ENCODE results near the gene ADO.
"Not testable (repeated sequence)": the region's sequence is repeated elsewhere in the genome, so short reads cannot be mapped to it uniquely, and the experiment has no call there.

The ADO gene

DNA sequence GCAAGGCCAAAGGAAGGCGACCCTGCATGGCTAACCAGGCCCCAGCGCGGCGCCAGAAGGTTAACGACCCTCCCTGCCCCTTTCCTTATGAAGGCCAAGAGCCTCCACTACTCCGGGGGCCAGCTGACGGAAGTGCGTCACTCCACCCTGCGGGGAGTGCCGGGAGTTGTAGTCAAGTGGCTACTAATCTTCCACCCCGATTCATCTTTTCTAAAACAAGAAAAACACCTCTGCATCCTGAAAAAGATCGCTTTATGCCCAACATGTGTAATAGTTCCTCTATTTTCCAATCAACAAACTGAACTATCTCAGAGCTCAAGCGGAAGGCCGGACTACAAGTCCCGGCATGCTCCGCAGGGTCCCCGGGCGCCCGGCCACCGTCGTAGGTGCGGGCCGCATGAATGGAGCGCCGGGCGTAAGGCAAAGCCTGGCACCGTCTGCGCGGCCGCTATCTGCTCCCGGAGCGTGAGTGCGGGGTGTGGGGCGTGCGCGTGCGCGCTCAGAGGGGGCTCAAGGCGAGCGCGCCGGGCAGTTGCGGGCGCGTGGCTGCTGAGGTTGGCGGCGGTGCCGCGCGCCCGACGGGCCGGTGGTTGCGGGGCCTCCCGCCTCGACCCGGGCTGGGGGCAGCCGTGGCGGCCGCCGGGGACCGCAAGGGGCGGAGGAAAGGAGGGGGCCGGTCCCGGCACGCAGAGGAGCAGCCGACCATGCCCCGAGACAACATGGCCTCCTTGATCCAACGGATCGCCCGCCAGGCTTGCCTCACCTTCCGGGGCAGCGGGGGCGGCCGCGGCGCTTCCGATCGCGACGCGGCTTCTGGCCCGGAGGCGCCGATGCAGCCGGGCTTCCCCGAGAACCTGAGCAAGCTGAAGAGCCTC lies at the start of gene ADO:
Gene ADO (plus strand): TSS at position 365 of the 875 bp plus-strand sequence. CDS start 340 bp downstream, at position 705.
- DNase-seq = peak; percentile 67

DNA sequence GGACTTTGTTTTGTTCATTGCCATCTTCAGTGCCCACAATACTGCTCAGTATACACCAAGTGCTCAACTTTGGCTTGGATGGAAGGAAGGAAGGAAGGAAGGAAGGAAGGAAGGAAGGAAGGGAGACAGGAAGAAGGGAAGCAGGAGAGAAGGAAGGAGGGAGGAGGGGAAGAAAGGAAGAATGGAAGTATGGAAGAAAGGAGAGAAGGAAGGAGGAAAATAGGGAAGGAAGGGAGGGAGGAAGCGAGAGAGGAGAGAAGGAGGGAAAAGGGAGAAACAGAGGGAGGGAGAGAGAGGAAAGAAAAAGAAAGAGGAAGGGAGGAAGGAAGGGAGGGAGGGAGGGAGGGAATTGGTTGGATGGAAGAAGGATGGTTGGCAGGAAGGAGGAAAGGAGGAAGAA lies 49.6 kb upstream of the ADO start:
- DNase-seq = no peak

DNA sequence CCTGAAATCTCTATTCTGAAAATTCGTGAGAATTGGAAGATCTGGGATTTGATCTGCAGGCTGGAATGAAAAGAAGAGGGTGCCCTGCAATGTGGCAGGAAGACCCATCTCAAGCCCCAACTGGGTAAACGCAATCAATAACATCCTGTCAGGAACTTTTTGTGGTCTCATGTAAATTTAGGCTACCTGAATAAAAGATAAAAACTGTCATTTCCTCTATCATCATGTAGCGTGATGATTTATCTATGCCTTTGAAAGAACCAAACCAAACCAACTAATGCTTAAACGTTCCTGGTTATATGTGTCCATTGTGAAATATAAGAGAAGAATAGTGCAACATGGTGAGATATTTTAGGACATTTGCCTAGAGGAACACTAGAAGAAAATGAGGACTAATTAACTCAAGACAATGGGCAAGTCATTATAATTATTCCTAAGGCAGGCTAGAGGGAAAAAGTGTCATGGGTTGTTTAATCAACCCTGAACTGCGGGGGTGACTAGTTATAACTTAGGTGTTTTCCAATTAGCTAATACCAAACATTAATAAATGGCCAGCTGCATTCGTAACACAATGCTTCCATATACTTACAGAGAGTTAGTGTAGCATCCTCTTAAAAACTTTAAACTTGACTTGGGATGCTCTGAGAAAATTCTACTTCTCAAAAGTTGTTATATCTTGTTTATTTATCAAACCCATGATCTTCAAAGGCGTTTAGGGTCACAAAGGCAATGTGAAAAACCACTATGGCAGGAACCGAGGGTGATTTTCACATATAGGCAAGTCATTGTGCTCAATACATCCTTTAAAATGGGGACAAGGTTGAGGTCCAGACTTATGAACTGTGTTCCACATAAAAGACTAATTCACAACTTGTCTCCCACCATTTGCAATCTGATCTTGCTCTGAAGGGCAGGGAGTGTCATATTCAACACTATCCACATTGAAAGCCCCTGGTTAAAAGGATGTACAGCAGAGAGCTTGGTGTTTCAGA lies 48.6 kb upstream of the ADO start:
- DNase-seq = no peak

DNA sequence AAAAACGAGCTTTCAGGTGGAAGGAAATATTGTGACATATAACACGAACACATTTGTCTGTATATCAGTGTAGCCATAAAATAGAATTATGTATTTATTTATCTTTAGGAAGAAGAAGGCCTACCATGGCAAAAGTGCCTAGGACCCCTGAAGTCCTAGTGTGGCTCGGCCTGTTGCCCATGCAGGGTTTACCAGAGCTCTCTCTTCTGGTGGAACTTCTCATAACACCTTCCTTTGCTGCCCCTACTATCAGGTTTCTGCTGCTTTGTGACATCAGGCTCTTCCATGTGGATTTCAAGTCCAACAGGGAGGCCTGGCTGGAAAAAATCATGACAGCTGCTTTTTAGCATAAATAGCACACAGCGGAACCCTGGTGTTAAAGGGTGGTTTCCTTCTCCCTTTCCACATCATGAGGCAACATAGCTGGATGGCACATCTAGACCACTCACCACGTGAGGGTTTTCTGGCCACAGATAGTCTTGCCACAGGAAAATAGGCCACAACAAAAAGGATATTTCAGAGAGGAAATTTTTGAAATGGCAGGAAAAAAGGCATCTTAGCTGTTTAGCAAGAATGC lies 44.8 kb upstream of the ADO start:
- DNase-seq = no peak

DNA sequence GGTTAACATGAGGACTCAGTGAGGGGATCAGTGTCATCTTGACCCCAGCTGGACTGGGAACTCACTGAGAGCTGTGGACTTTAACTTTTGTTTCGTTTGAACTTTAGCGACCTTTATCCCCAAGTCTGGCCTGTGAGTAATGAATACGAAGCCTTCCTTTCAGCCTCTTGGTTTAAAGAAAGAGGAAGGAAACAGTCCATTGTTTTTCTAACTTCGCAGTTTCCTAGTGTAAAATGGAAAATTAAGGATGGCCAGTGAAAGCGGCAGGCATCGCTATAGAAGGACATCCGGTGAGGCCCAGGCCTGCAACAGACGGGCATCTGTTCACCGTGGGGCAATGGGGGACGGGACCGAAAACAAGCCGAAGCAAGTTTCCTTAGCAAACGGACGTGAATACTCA lies 44.1 kb upstream of the ADO start:
- DNase-seq = no peak

DNA sequence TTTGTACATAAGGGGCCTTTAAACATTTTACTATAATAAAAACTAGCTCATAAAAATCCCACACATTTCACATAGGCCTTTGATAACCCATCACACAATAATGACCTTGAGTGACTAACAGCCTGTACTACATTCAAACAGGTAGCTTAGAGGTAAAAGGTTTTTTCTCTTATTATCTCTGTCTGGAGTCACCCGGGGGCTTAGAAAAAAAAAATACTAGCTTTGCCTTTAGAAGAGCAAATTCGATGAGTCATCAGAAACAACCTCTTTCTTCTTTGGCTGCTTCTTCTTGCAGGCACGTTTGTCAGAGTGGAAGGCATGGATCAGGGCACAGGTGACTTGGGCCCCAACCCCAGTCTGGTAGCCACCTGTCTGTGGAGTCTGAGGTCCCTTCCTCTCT lies 43.4 kb upstream of the ADO start:
- no peak for DNase-seq

DNA sequence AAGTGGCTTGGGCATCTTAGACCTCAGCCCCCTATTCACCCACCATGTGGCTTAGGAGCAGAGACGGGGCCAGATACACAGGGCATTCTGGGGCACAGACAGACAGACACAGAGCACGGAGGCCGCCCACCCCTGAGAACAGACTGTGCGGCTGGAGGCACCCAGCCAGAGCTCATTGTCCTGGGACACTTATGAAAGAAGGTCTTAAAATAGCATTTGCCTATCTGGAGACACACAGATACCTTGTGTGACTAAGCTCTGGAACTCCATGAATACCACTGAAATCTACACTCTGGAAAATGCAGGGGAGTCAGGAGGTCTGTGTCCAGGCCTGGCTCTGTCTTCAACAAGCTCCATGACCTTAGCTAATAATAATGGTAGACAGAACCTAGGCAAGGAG lies 41.4 kb upstream of the ADO start:
- DNase-seq = no peak

DNA sequence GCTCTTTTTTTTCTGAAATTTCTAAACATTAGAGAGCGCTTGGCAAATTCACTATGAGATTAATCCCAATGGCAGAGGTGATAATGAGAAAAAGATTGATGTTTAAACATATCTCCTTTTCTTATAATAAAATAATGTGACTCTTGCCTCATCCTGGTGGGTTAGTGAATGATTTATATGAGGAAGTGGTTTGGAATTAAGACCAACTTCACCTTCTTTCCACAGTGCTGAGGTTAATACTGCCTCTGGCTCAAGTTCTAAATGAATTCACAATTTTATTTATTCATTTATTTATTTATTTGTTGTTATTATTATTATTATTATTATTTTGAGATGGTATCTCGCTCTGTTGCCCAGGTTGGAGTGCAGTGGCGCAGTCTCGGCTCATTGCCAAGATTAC lies 40.5 kb upstream of the ADO start:
- DNase-seq = no peak

DNA sequence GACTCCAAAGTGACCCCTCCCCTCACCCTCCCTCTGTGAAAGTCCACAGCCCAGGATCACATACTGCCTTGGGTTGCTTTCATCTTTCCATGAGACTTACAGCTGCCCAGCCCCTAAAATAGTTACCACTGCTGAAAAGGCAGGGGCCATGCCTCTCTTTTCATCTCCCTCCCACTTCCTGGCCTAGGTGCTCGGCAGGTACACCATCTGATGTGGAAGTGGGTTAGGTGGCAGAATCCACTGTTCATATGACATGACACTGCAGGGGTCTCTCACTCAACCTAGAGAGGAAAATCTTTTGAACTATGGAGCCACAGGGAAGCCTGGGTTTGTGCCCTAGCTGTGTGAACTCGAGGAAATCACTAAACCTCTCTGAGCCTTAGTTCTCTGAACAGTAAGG lies 38.8 kb upstream of the ADO start:
- no peak for DNase-seq

DNA sequence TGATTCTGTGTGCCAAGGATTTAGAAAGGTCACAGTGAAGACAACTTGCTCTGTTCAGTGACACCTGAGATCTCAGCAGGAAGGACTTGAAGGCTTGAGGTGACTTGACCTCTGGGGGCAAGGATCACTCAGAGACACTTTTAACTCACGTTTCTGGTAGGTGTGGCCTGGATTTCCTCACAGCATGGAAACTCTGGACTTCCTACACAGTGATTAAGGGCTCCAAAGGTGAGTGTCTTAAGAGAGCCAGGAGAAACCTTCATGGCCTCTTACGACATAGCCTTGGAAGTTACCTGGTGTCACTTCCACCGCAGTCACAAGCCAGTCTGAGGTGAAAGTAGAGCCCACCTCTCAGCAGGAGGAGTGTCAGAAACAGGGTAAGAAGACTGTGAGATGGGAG lies 38.1 kb upstream of the ADO start:
- DNase-seq = no peak

DNA sequence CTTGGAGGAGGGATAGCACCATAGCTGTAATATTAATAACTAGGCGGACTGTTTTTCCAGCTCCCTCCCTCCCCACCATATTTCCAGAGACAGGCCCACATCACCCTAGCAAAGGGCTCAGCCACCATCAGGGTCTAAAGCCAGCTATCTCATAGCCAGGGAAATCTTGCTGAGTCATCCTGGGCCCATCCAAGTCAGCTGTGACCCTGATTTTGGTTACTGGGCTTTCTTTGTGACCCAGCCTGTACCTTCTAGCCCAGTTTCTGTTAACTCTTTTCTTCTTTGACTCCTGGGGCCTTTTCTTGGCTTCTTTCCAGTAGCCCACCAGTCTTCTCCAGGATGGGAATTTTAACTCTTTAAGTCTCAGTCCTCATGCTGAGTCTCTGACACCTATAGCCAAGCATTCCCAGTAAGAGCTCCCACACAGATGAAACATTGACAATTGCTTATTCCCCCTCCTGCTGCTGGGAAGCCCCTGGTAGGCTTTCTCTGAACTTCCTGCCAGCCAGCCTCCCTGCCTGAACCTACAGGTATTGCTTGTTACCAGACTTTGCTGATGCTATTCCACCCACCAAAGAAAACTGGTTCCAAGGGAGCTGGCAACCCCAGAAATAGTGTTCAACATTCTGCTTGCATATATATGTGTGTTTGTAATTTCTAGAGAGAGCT lies 34.8 kb upstream of the ADO start:
- DNase-seq = no peak

DNA sequence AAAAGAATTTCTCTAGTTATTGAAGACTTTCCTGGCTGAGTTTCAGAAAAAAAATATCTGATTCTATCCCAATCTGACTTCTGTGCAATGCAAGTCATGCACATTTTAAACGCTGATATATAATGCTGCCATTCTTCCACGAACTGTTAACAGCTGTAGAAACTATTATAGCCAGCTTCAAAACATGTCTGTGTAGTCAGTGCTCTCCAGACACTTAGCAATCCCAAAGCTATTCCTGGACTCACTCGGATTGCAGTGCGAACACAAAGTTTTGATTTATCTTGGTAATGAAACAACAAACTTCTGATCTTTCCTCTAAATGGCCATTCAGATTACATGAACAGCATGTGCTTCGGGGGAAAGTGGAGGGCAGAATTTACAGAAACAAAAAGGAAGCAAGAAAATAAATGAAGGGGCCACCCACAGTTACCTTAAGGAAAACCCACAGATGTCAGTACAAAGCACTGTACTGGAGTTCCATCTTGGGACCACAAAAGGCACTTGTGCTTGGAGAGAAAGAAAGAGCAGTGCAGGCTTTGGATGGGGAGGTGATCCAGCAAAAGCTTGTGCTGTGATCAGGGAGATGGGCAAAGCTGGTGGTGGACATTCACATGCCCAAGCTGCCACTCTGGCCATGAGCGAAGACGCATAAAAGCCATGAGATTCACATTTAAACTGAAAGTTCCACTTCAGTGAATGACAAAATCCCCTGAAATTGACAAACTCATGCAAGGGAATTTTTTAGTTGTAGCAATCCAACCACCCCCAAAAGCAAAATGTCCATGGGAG lies 32.1 kb upstream of the ADO start:
- no peak for DNase-seq

DNA sequence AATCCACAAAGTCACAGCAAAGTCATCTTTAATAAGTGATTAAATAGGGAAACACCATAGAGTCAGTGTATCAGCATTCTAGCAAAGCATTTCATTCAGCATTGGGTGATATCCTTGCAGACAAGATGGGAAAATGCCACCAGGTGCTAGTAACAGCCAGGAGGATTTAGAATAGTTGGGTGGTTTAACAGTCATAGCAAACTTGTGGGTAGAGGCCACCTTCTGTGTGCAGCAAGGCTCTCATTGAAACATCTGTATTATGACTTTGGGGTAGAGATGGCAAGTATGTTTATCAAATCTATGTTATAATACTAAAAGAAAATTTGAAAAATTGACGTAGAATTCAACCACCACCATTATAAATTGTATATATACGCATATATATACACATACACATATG lies 26.4 kb upstream of the ADO start:
- no peak for DNase-seq

DNA sequence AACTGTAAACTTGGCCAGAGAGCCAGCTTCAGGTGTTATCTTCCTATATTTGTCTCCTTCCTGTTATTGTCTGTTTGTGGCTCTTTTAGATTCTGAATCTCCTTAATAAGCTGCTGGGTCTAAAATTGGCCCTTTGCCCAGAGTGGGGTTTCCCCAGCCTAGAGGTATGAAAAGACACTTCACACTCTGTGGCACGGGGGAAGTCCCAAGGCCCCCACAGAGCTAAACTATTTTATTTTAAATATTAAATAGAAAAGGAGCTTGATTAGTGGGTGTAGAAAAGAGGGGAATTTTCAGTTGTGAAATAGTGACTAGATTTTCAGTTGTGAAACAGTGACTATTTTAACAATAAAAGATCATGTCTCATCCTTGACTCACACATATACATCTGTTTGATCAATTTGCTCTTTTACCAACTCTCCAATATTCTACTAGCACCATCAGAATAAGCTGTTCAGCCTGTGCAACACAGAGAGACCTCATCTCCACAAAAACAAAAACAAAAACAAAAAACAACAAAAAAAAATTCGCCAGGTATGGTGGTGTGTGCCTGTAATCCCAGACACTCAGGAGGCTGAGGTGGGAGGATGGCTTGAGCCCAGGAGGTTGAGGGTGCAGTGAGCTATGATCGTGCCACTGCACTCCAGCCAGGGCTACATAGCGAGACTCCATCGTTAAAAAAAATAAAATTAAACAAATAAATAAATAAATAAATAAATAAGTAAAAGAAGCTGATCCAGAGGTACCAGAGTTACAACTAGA lies 24.9 kb upstream of the ADO start:
- no peak for DNase-seq

DNA sequence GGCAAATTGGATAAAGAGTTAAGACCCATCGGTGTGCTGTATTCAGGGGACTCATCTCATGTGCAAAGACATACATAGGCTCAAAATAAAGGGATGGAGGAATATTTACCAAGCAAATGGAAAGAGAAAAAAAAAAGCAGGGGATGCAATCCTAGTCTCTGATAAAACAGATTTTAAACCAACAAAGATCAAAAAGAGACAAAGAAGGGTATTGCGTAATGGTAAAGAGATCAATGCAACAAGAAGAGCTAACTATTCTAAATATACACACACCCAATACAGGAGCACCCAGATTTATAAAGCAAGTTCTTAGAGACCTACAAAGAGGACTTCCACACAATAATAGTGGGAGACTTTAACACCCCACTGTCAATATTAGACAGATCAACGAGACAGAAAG lies 20.0 kb upstream of the ADO start:
- not testable (repeated sequence) for DNase-seq

DNA sequence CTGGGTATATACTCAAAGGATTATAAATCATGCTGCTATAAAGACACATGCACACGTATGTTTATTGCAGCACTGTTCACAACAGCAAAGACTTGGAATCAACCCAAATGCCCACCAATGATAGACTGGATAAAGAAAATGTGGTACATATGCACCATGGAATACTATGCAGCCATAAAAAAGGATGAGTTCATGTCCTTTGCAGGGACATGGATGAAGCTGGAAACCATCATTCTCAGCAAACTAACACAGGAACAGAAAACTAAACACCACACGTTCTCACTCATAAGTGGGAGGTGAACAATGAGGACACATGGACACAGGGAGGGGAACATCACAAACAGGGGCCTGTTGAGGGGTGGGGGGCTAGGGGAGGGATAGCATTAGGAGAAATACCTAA lies 16.2 kb upstream of the ADO start:
- DNase-seq = not testable (repeated sequence)

DNA sequence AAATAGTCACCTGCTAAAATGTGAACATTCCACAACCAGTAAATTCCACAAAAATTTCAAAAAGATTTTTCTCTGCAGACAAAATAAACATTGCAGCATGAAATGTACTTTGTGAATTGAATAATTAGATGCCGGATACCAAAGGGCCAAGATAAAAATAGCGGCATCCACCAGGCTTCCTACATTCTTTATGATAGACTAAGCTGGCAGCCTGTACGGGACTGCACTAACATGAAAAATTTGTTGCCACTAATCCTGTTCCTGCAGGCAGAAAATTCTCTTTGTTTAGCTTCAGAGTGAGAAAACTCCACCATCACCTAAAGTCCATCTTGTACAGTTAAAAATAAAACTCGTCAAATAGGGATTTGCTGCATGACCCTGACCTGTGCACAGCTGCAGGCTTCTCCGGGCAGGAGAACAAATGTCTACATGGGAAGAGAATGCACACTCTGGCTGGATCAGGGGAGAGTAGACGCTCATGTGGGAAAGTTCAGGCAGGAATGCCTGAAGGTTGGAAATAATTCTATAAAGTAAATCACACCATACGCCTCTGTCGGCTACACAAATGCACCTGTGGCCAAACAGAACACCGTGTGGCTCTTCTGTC lies 15.6 kb upstream of the ADO start:
- DNase-seq = no peak

DNA sequence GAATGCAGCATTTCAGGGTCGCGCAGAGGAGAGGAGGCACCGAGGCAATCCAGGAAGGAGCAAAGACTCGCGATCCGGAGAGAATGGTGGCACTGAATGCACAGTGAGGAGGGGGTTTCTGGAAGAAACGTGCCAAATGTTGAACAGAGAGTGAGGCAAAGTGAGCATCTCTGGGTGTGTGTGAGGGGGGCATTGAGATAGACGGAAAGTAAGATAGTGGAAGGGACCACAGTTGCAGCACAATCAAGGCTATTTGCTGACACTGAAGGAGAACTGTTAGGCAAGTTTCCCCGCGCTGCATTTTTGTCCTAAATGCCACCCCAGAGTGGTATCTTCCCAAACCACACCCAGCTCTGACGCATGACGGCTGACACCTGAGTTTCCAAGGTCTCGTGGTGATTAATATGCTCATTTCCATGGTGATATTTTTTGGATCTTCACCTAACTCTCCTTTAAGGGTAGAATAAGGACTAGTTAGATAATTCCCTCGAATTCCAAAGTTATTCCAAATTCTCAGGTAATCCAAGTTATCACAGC lies 14.4 kb upstream of the ADO start:
- no peak for DNase-seq

DNA sequence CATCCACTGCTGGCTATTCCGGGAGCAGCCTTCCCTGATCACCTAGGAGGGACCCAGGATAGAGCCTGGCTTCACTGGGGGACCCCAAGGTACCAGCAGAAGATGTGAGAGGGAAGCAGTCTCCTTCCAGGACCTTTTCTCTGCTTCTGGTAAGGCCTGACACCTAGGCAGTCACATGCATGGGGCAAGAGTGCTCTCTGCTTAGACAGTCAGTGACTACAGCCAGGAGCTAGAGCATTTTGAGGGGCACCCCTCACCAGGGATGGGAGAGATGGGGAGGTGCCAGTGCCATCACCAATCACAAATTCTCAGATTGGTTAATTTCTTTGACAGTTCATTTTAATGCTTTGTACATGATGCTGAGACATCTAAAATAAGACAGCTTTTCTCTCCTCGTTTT lies 13.9 kb upstream of the ADO start:
- no peak for DNase-seq

DNA sequence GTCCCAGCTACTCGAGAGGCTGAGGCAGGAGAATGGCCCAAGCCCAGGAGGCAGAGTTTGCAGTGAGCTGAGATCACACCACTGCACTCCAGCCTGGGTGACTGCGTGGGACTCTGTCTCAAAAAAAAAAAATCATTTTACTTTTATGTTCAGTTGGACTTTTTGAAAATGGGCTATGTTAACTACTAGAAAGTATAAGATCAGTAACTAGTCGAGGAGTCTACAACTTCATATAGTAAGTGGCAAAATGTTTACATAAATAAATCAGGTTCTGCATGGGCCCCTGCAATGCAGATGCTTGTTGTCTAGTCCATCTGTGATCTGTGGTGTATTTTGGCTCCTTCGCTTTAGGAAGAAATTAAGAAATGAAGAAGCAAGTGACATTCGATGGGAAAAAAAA lies 12.3 kb upstream of the ADO start:
- no peak for DNase-seq

DNA sequence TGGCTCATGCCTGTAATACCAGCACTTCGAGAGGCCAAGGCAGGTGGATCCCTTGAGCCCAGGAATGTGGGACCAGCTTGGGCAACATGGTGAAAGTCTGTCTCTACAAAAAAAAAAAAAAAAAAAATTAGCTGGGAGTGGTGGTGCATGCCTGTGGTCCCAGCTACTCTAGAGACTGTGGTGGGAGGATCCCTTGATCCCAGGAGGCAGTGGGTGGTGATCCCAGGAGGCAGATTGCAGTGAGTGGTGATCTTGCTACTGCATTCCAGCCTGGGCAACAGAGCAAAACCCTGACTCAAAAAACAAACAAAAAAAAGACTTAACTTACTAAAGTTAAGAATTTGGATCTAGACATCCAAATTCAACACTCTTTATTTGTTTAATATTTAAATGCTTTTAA lies 10.2 kb upstream of the ADO start:
- DNase-seq = no peak

Measured in NCI-H2171 (cell line).